Activated CD4-positive, alpha-beta T cell treated with anti-CD3 and anti-CD28 coated beads, Interleukin-2, Interleukin-6, amounts not matched to agents 100 ng/mL and 50 ng/mL, durations not matched to agents 16 hours and 8 hours (primary cell): ENCODE results near the gene DDX6.
"Not testable (repeated sequence)": the region's sequence is repeated elsewhere in the genome, so short reads cannot be mapped to it uniquely, and the experiment has no call there.

ENCODE experiments used
- DNase-seq: peaks from one replicate; pipeline ENCODE4 v3.0.0-alpha.2; 2020

DDX6 gene

GRCh38 chr11:118791111-118791960 lies at the start of gene DDX6:
Gene DDX6 (minus strand): TSS chr11:118791164. CDS start chr11:118786251, 4,913 bp downstream.
- DNase-seq = peak; percentile 93

- DNase-seq = no peak
Measured at GRCh38 chr11:118838905-118839553, 48.1 kb upstream of the DDX6 start.

- no peak for DNase-seq
Measured at GRCh38 chr11:118837868-118838267, 46.9 kb upstream of the DDX6 start.

- DNase-seq = peak; percentile 30
Measured at GRCh38 chr11:118834427-118835028, 43.6 kb upstream of the DDX6 start.

GRCh38 chr11:118827118-118827517 lies 36.2 kb upstream of the DDX6 start:
- DNase-seq = no peak

GRCh38 chr11:118822936-118823510 lies 32.1 kb upstream of the DDX6 start:
- DNase-seq = not testable (repeated sequence)

- peak; percentile 46 for DNase-seq
Measured at GRCh38 chr11:118820412-118821357, 29.7 kb upstream of the DDX6 start.

- not testable (repeated sequence) for DNase-seq
Measured at GRCh38 chr11:118820025-118820379, 29.0 kb upstream of the DDX6 start.

- DNase-seq = no peak
Measured at GRCh38 chr11:118819334-118820024, 28.5 kb upstream of the DDX6 start.

- DNase-seq = no peak
Measured at GRCh38 chr11:118818130-118818529, 27.2 kb upstream of the DDX6 start.

GRCh38 chr11:118813551-118813950 lies 22.6 kb upstream of the DDX6 start:
- no peak for DNase-seq

GRCh38 chr11:118812485-118812884 lies 21.5 kb upstream of the DDX6 start:
- DNase-seq = no peak

GRCh38 chr11:118807800-118808778 lies 17.1 kb upstream of the DDX6 start:
- no peak for DNase-seq

- DNase-seq = no peak
Measured at GRCh38 chr11:118806400-118806799, 15.4 kb upstream of the DDX6 start.

- no peak for DNase-seq
Measured at GRCh38 chr11:118804094-118804493, 13.1 kb upstream of the DDX6 start.

- no peak for DNase-seq
Measured at GRCh38 chr11:118799372-118799771, 8.4 kb upstream of the DDX6 start.

- no peak for DNase-seq
Measured at GRCh38 chr11:118797510-118797909, 6.5 kb upstream of the DDX6 start.

- peak; percentile 92 for DNase-seq
Measured at GRCh38 chr11:118792570-118793124, 1.7 kb upstream of the DDX6 start.

GRCh38 chr11:118791961-118792569 lies 1.1 kb upstream of the DDX6 start:
- peak; percentile 41 for DNase-seq
